Stimulated activated CD8-positive, alpha-beta memory T cell treated with anti-CD3 and anti-CD28 coated beads, Interleukin-15, amount 100 ng/mL, for 48 hours (primary cell): ENCODE data around the gene IGSF10.

Experiments used
- DNase-seq, 2 donors: peaks; one replicate each; pipeline ENCODE4 v3.0.0-alpha.2; 2020; ENCODE audit warnings: low read depth in 2 of 2

IGSF10 gene

DNA sequence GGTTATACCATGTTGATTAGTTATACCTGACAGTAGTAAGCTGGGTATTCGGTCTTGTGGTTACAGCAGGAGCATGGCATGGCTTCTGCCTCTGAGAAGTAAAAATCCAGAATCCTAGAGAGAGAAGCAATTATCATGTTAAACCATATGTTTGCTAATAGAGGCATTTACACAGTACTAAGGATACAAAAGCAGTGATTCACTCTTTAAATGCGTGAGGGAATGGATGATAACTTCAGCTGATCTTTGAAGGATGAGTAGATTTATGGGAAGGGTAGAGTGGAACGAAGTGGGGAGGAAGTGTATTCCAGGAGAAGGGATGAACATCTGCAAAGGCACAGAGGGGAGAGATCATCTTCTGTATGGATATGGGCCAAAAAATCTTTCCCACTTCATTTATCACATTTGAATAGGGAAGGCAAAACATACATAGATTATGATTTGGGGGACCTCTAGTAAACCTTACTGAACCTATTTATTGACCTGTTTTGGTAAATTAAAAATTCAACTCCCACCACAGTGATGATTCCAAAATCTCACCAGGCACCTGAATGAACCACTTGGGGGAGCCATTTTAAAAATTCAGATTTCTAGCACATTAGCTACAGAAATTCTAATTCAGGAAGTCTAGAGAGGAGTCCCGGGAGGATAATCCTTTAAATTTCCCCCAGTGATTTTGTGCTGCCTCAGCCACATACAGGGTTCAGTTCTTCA, 35.1 kb downstream of the IGSF10 start:
- no peak for DNase-seq

DNA sequence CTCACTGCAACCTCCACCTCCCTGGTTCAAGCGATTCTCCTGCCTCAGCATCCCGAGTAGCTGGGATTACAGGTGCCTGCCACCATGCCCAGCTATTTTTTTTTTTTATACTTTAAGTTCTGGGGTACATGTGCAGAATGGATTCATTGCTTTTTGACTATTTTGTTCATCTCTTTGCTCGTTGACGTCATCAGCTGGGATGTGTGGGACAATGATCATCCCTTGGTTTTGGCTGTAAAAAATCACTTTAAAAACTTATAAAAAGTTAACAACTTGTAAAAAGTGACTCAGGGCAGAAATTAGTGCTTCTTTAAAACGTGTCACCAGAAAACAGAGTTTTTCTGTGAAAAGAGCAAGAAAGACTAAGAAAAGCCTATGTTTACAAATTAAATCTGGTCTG, 37.8 kb downstream of the IGSF10 start:
- no peak for DNase-seq

DNA sequence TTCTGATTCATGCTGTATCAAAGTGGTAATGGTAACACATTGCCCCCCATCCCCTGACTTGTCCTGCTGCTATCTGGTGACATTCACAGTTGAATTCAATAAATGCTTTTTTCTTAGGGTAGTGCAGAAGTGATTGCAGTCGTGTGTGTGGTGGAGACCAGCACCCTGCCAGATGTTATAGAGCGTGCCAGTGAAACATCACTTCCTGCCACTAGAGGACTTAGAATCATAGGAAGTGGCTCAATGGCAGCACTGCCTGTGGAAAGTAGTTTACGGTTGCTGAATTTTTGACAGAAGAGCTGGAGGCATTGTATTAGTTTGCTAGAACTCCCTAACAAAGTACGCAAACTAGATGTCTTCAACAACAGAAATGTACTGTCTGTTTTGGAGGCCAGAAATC, 38.9 kb downstream of the IGSF10 start:
- no peak for DNase-seq

DNA sequence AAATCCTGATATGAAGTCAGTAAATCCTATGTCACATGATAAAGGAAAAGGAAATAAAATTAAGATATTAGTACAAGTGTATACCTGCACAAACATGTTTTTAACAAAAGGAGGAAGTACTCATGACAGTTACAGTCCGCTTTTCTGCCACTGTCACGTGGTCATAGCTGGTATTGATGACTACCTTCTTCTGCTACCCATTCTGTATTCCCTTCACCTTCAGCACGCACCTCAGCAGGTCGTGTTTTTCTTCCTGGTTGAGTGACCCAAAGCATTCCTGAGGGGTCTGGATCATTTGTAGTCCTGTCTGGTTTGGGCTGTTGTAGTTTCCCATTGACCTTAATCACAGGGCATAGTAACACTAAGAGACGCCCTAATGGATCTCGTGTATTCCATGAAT, 41.1 kb downstream of the IGSF10 start:
- DNase-seq, result no peak

DNA sequence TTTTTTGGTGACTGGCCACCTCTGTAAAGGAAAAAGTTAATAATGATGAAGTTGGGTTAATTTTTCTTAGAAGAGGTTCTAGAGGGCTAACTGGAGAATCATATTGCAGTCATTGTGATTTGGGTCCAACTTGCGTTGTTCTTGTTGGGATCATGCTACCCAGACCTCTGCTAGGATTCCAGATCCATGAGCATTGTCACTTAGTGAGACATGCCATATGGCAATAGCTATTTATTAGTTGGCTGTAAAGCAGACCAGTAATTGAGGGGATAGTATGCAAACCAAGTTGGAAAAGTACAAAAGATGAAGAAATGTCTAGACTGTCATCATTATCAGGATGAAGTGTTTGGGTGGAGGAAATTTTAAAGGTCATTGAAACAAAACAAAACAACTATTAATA, 45.6 kb downstream of the IGSF10 start:
- no peak for DNase-seq

DNA sequence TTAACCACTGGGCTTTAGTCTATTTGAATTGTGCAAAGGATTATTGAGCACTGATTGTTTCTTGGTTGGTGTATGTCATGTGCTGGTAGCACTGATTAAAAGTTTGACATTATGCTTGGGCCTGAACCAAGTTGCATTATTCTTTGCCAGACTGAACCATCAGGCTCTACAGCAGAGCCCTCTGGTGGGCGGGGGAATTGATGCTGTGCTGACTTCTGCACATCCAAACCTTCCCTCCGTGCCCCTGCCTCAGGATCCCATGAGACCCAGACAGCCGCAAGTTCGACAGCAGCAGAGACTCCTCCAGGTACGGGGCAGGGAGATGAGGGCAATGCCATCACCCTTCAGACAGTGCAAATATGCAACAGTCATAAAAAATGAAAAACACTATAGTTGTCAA, 47.9 kb downstream of the IGSF10 start:
- no peak for DNase-seq
